CD4-positive, alpha-beta T cell treated with Interferon gamma for 1 hour (primary cell): ENCODE data around the gene NUP98.

Experiments used
- DNase-seq: peaks from one replicate; pipeline ENCODE4 v3.0.0-alpha.2; 2020

Gene NUP98

GRCh38 chr11:3797329-3798090 is at the start of gene NUP98:
TSS of gene NUP98 (minus strand) at chr11:3797554. CDS start at chr11:3782117, 15,437 bp downstream.
- DNase-seq, result peak; percentile 100

GRCh38 chr11:3845670-3846069 is 48.3 kb upstream of the NUP98 start:
- DNase-seq, result no peak

GRCh38 chr11:3845246-3845645 is 47.9 kb upstream of the NUP98 start:
- no peak for DNase-seq

GRCh38 chr11:3843326-3843725 is 46.0 kb upstream of the NUP98 start:
- no peak for DNase-seq

GRCh38 chr11:3841426-3842350 is 44.3 kb upstream of the NUP98 start:
- DNase-seq, result peak; percentile 98

GRCh38 chr11:3840870-3841425 is 43.6 kb upstream of the NUP98 start, which contains the start of gene RHOG:
TSS of gene RHOG (minus strand) at chr11:3840959. CDS start at chr11:3828138, 12,821 bp downstream.
- DNase-seq, result no peak

GRCh38 chr11:3840004-3840869 is 42.9 kb upstream of the NUP98 start:
- DNase-seq, result peak; percentile 27

GRCh38 chr11:3838504-3838903 is 41.1 kb upstream of the NUP98 start:
- DNase-seq, result no peak

GRCh38 chr11:3837793-3838192 is 40.4 kb upstream of the NUP98 start:
- peak; percentile 59 for DNase-seq

- DNase-seq, result peak; percentile 55
Observed at GRCh38 chr11:3836903-3837302, 39.5 kb upstream of the NUP98 start.

- no peak for DNase-seq
Observed at GRCh38 chr11:3835751-3836150, 38.4 kb upstream of the NUP98 start.

- peak; percentile 45 for DNase-seq
Observed at GRCh38 chr11:3834664-3835461, 37.5 kb upstream of the NUP98 start.

- DNase-seq, result no peak
Observed at GRCh38 chr11:3834349-3834663, 37.0 kb upstream of the NUP98 start.

- DNase-seq, result no peak
Observed at GRCh38 chr11:3833449-3833848, 36.1 kb upstream of the NUP98 start.

- DNase-seq, result no peak
Observed at GRCh38 chr11:3832816-3833215, 35.5 kb upstream of the NUP98 start.

GRCh38 chr11:3831378-3832239 is 34.3 kb upstream of the NUP98 start:
- DNase-seq, result no peak

GRCh38 chr11:3830730-3831129 is 33.4 kb upstream of the NUP98 start:
- no peak for DNase-seq

GRCh38 chr11:3830088-3830487 is 32.7 kb upstream of the NUP98 start:
- no peak for DNase-seq

GRCh38 chr11:3827434-3828186 is 30.3 kb upstream of the NUP98 start:
- DNase-seq, result no peak

GRCh38 chr11:3826721-3827120 is 29.4 kb upstream of the NUP98 start:
- DNase-seq, result no peak
